GM13976 (cell line): Measurements from ENCODE around the gene INTU.
A peak's percentile ranks its signal among the peaks of the same experiment; 100 is the strongest.
"Not testable (repeated sequence)": the region's sequence is repeated elsewhere in the genome, so short reads cannot be mapped to it uniquely, and the experiment has no call there.

ENCODE experiments used
- DNase-seq: peaks from one replicate; pipeline ENCODE4 v3.0.0; 2012; ENCODE audit warnings: low spot score
- in situ Hi-C: fragments of 300-500 bp; cut with MboI; formaldehyde crosslinking; loops from one replicate; pipeline ENCODE4 v1.12.0; 2022; ENCODE audit warnings: low sequenced_read_pairs, mixed read lengths, inconsistent platforms; ENCODE audit not compliant: unreplicated experiment
- TF ChIP-seq, protein P1 (sequence below): IDR thresholded peaks from 2 replicates; pipeline ENCODE4 v1.5.1; 2012; ENCODE audit warnings: borderline replicate concordance, mild to moderate bottlenecking; ENCODE audit not compliant: insufficient read depth; ENCODE audit errors: extremely low read depth, missing control alignments, control extremely low read depth

Gene INTU

DNA sequence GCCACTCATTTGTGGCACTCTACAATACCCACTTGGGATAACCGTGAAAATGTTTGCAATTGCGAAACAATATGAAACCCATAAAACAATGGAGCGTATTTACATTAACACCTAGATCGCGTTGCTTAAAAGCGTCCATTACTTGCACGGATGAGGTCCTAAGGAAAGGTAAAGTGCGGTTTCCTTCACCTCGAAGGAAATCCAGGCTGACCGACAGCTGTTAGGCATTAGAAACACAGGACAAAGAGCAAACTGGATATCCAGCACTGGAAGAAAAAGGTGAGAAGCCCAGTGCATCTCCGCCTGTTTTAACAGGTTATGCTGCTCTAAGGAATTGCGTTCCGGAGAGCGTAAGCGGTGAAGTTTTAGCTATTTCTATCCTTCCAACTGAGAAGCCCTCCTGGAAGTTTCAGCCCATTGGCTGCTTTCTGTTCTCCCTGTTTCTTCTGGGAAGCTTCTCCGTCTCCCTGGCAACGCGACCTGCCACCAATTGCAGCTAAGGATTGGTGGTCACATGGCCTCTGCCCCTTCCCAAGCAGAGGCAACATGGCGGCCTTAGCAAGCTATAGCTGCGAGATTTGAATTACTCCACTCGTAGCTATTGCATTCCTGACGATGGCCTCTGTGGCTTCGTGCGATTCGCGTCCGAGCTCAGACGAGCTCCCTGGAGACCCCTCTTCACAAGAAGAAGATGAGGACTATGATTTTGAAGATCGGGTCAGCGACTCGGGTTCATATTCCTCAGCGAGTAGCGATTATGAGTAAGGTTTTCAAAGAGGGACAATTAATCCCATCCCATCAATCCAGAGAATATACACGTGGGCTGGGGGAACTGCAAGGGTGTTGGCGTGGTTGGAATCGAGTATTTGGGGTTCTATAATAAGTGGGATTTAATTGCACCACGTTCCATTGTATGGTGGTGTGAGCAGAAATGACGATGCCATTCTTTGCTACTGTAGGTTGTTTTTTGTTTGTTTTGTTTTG is at the start of gene INTU:
Gene INTU, plus strand, starts transcription at position 538 of the 984 bp plus-strand sequence. Its CDS starts 78 bp downstream, at position 616.
- peak; percentile 45 for DNase-seq
- TF ChIP-seq, protein P1, sequence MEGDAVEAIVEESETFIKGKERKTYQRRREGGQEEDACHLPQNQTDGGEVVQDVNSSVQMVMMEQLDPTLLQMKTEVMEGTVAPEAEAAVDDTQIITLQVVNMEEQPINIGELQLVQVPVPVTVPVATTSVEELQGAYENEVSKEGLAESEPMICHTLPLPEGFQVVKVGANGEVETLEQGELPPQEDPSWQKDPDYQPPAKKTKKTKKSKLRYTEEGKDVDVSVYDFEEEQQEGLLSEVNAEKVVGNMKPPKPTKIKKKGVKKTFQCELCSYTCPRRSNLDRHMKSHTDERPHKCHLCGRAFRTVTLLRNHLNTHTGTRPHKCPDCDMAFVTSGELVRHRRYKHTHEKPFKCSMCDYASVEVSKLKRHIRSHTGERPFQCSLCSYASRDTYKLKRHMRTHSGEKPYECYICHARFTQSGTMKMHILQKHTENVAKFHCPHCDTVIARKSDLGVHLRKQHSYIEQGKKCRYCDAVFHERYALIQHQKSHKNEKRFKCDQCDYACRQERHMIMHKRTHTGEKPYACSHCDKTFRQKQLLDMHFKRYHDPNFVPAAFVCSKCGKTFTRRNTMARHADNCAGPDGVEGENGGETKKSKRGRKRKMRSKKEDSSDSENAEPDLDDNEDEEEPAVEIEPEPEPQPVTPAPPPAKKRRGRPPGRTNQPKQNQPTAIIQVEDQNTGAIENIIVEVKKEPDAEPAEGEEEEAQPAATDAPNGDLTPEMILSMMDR: no peak
- in situ Hi-C loops: no loop called here

DNA sequence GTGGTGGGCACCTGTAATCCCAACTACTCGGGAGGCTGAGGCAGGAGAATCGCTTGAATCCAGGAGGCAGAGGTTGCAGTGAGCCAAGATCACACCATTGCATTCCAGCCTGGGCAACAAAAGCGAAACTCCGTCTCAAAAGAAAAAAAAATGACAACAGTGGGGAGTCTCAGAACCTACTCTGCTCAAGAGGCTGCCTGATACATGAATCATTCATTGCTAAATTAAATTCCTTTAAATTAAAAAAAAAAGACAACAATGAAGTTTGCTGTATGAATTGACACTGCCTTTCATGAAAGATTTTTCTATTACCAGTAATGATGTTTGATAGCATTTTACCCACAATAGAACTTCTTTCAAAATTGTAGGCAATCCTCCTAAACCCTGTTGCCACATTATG is 46.3 kb upstream of the INTU start:
- in situ Hi-C loops, DNase-seq: not testable (repeated sequence)

DNA sequence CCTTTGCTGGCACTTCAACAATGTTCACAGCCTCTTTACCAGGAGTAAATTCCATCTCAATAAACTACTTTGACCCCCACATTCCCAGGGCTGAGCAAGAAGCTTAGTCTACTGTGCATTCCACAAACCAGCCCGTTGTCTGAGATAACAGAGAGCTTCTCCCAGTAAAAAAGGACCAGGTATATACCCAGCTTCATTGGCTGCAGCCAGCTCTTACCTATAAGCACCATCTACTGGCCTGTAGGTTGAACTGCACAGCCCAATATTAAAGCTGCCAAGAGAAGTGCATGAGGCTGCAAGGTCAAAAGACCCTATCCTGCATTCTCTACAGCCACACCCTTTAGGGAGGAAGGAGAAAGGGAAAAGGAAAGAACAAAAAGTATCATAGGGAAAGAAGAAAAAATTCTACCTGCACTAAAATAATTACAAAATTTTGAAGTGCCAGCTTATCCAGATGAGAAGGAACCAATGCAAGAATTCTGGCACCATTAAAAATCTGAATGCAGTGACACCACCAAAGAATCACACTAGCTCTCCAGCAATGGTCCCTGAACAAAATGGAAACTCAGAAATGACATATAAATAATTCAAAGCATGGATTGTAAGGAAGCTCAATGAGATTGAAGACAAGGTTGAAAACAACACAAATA is 45.7 kb upstream of the INTU start:
- TF ChIP-seq, protein P1: peak; percentile 66
- in situ Hi-C loops: no loop called here
- DNase-seq: peak; percentile 48

DNA sequence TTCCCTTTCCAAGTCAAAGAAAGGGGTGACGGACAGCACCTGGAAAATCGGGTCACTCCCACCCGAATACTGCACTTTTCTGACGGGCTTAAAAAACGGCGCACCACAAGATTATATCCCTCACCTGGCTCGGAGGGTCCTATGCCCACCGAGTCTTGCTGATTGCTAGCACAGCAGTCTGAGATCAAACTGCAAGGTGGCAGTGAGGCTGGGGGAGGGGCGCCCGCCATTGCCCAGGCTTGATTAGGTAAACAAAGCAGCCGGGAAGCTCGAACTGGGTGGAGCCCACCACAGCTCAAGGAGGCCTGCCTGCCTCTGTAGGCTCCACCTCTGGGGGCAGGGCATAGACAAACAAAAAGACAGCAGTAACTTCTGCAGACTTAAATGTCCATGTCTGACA is 43.6 kb upstream of the INTU start:
- DNase-seq, in situ Hi-C loops: not testable (repeated sequence)

DNA sequence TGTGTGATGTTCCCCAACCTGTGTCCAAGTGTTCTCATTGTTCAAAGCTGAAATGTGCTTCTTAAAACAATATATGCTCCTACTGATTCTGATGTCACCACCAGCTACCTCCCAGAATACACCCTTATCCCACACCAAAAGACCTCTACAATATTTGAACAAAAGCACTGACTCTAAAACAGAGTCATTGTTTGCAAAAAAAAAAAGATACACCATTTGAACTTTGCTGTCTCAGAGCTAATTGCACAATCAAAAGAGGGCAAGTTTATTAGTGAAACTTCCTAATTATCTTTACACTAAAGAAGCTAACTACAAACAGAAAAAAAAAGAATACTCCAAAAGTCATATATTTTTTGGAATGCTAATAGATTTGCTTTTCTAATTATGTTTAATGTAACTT is 34.1 kb upstream of the INTU start:
- DNase-seq: no peak
- TF ChIP-seq, protein P1: no peak
- in situ Hi-C loops: no loop called here

DNA sequence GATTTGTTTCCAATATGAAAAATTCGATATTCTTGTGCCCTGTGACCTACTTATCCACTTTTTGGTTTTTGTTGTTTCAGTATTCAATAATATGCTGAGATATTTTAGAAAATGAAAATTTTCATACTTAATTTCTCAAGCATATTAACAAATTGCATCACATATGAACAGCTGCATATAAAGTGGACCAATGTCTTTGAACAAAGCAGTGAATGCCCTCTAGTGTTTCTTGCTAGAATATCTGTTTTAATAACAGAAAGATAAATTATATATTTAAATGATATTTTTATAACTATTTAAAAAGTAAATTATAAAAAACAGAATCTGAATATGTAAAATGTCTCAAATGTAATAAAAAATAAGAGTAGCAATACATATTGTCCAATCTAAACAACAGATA is 31.7 kb upstream of the INTU start:
- TF ChIP-seq, protein P1: no peak
- in situ Hi-C loops: no loop called here
- DNase-seq: no peak

DNA sequence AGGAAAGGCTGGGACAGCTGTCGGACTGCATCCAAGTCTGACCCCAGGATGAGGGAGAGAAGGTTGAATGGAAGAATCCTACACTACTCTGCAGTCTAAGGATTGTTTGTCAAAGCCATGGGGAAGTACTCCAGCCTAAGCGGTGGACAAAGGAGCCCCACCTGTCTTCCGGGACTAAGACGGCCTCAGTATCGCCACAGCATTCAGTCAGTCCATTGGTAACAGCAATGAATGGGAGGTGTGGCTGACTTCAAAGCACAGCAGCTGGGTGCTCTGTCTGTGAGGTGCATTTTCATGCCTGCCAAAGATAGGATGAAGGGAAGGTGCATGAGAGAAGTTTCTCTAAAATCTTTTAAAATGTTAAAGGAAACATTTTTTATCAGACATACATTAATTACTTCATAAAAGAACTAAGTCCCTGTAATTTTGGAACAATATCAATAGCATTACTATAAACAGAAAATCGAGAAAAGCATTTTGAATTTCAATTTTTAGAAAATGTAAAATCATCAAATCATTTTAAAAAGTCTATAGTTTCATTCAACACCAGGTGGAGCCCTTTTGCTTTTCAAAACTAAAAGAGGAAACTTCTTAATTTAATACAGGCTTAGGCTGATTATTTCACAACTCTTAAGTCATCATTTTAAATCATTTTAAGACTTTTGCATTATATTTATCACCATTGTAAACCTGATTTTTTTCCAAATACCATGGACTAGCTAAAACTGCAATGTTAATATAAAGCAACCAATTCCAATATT is 27.6 kb upstream of the INTU start:
- TF ChIP-seq, protein P1: no peak
- DNase-seq: peak; percentile 32
- in situ Hi-C loops: no loop called here
